Peyer's patch (tissue), 4 donors: ENCODE results near the gene GAS6. TPM values are rescaled to one million over a fixed set of nuclear protein-coding genes. Genes with fewer than 3 reads are reported as not detected.
A peak's percentile ranks its signal among the peaks of the same experiment; 100 is the strongest.

Experiments used
- DNase-seq, 3 donors: peaks; one replicate each; pipeline ENCODE4 v3.0.0-alpha.2; 2017 to 2019
- H3K27ac ChIP-seq, 4 donors: fragments of 200-600 bp; sonication (generic); one replicate each; pipeline ENCODE4 v1.5.1; 2016 to 2019
- H3K27me3 ChIP-seq, 2 donors: fragments of 200-600 bp; sonication (generic); one replicate each; pipeline ENCODE4 v1.5.1; 2019
- H3K36me3 ChIP-seq, 3 donors: fragments of 200-600 bp; sonication (generic); one replicate each; pipeline ENCODE4 v1.5.1; 2016 to 2019
- H3K4me1 ChIP-seq, 4 donors: fragments of 200-600 bp; sonication (generic); one replicate each; pipeline ENCODE4 v1.5.1; 2016 to 2019
- H3K4me3 ChIP-seq, 4 donors: fragments of 200-600 bp; sonication (generic); 1 replicate in 3 of 4; 2 replicates in 1 of 4; pipeline ENCODE4 v1.5.1; 2016 to 2019; ENCODE audit warnings: mild to moderate bottlenecking in 1 of 4
- H3K9me3 ChIP-seq, 4 donors: fragments of 200-600 bp; sonication (generic); one replicate each; pipeline ENCODE4 v1.5.1; 2016 to 2019; ENCODE audit warnings: mild to moderate bottlenecking in 1 of 4
- CTCF ChIP-seq, 6 experiments: fragments of 450-650 bp in 4 of 6; fragments of 200-600 bp in 2 of 6; sonication (generic) in 1 of 6; IDR thresholded peaks; one replicate each; pipeline ENCODE4 v1.5.1; 2017 to 2019; ENCODE audit warnings: antibody characterized with exemption in 6 of 6, mild to moderate bottlenecking in 3 of 6, moderate library complexity in 1 of 6
- POLR2A ChIP-seq, 2 donors: fragments of 450-650 bp; IDR thresholded peaks; one replicate each; pipeline ENCODE4 v1.5.1; 2017; ENCODE audit warnings: antibody characterized with exemption in 2 of 2, mild to moderate bottlenecking in 2 of 2, moderate library complexity in 2 of 2
- total RNA-seq, 4 donors: library from RNA; depleted of rRNA; stranded (reverse); fragments of >200 nt; gene quantifications; one replicate each; pipeline ENCODE4 v1.1.0, GENCODE V29; 2016

Gene GAS6
- total RNA-seq, 4 donors from 2014 or later = 132 to 226 (median 154) TPM

GRCh38 chr13:113905942-113906341 lies 42.1 kb upstream of the GAS6 start:
- Histone ChIP-seq H3K9me3 (no peaks in the 10 kb centered on the region), H3K36me3 (no peaks in the 10 kb centered on the region), H3K4me3 (no peak overlapping the region), H3K27me3 (no peaks in the 10 kb centered on the region), H3K27ac (no peak overlapping the region), H3K4me1 (peaks cover 0 to 8% (median 0%) of the 10 kb centered on the region in 4 donors)
- no peak for DNase-seq
- TF ChIP-seq CTCF (IDR thresholded peaks at IDR 0.05) = no peak
- no peak for TF ChIP-seq POLR2A (IDR thresholded peaks at IDR 0.05)

- TF ChIP-seq CTCF (IDR thresholded peaks at IDR 0.05) = no peak
- H3K4me1 ChIP-seq = peaks cover 0 to 8% (median 0%) of the 10 kb centered on the region in 4 donors
- H3K4me3 ChIP-seq = no peak overlapping the region
- DNase-seq = no peak
- H3K27me3 ChIP-seq = no peaks in the 10 kb centered on the region
- no peaks in the 10 kb centered on the region for H3K9me3 ChIP-seq
- no peaks in the 10 kb centered on the region for H3K36me3 ChIP-seq
- H3K27ac ChIP-seq = no peak overlapping the region
Measured at GRCh38 chr13:113905018-113905417, 41.1 kb upstream of the GAS6 start.

- Histone ChIP-seq H3K4me3 (no peak overlapping the region), H3K9me3 (no peaks in the 10 kb centered on the region), H3K36me3 (no peaks in the 10 kb centered on the region), H3K27me3 (no peaks in the 10 kb centered on the region), H3K4me1 (peaks cover 0 to 8% (median 0%) of the 10 kb centered on the region in 4 donors), H3K27ac (peak overlapping the region in 1 of 4 donors; percentile 13)
- TF ChIP-seq CTCF (IDR thresholded peaks at IDR 0.05) = peak in 4 of 6 experiments; percentile 45 to 88 (median 86)
- TF ChIP-seq POLR2A (IDR thresholded peaks at IDR 0.05) = no peak
- DNase-seq = peak in 2 of 3 donors; percentile 78 to 82
Measured at GRCh38 chr13:113904411-113904810, 40.5 kb upstream of the GAS6 start.

GRCh38 chr13:113903912-113904311 lies 40.0 kb upstream of the GAS6 start:
- H3K9me3 ChIP-seq = no peaks in the 10 kb centered on the region
- no peaks in the 10 kb centered on the region for H3K27me3 ChIP-seq
- H3K36me3 ChIP-seq = no peaks in the 10 kb centered on the region
- peaks cover 0 to 8% (median 0%) of the 10 kb centered on the region in 4 donors for H3K4me1 ChIP-seq
- no peak for TF ChIP-seq POLR2A (IDR thresholded peaks at IDR 0.05)
- no peak for TF ChIP-seq CTCF (IDR thresholded peaks at IDR 0.05)
- H3K27ac ChIP-seq = peak overlapping the region in 1 of 4 donors; percentile 13
- DNase-seq = no peak
- no peak overlapping the region for H3K4me3 ChIP-seq

- Histone ChIP-seq H3K27ac (peak overlapping the region in 1 of 4 donors; percentile 16), H3K4me3 (no peak overlapping the region), H3K9me3 (no peaks in the 10 kb centered on the region), H3K4me1 (peaks cover 0 to 4% (median 0%) of the 10 kb centered on the region in 4 donors), H3K36me3 (no peaks in the 10 kb centered on the region), H3K27me3 (no peaks in the 10 kb centered on the region)
- no peak for DNase-seq
- TF ChIP-seq CTCF (IDR thresholded peaks at IDR 0.05) (no peak), POLR2A (IDR thresholded peaks at IDR 0.05) (no peak)
Measured at GRCh38 chr13:113902986-113903775, 39.3 kb upstream of the GAS6 start.
